ENCODE data around the gene PRIM2.
"Not testable (repeated sequence)": the region's sequence is repeated elsewhere in the genome, so short reads cannot be mapped to it uniquely, and the experiment has no call there.

The PRIM2 gene

GRCh38 chr6:57469072-57469471, 151.6 kb downstream of the PRIM2 start:
- Histone ChIP-seq H3K9me3 (ENCODE audit: low read length) (no peaks in the 10 kb centered on the region), H3K9me2 (ENCODE audit: low read depth, low read length) (no peaks in the 10 kb centered on the region), H3K4me3 (ENCODE audit: low read depth, low read length, poor library complexity, severe bottlenecking) (no peak overlapping the region), H3K79me2 (ENCODE audit: insufficient read depth, low read length) (no peaks in the 10 kb centered on the region), H3K4me1 (ENCODE audit: insufficient read depth, low read length, severe bottlenecking) (no peaks in the 10 kb centered on the region), H3K4me2 (ENCODE audit: low read length) (no peak overlapping the region), H3K36me3 (ENCODE audit: insufficient read depth, low read length) (no peaks in the 10 kb centered on the region), H2AFZ (ENCODE audit: low read length) (no peak overlapping the region), H4K20me1 (ENCODE audit: insufficient read depth, low read length) (no peaks in the 10 kb centered on the region), H3K9ac (ENCODE audit: low read length) (no peak overlapping the region), H3K27ac (ENCODE audit: low read depth, low read length, poor library complexity, severe bottlenecking) (no peak overlapping the region), H3K27me3 (ENCODE audit: insufficient read depth, low read length) (no peaks in the 10 kb centered on the region), H3F3A (ENCODE audit: insufficient read depth, low read length) (no peaks in the 10 kb centered on the region)
- no peak for TF ChIP-seq CTCF (IDR thresholded peaks at IDR 0.05; ENCODE audit: low read length)
- no peak for TF ChIP-seq EZH2 (IDR thresholded peaks at IDR 0.05; ENCODE audit: borderline replicate concordance, low read length)

GRCh38 chr6:57470148-57470547, 152.7 kb downstream of the PRIM2 start:
- H3K79me2 ChIP-seq (ENCODE audit: insufficient read depth, low read length); H2AFZ ChIP-seq (ENCODE audit: low read length); H3K4me2 ChIP-seq (ENCODE audit: low read length); H3K9me3 ChIP-seq (ENCODE audit: low read length); H3K36me3 ChIP-seq (ENCODE audit: insufficient read depth, low read length); H3K27ac ChIP-seq (ENCODE audit: low read depth, low read length, poor library complexity, severe bottlenecking); H3F3A ChIP-seq (ENCODE audit: insufficient read depth, low read length); H3K9me2 ChIP-seq (ENCODE audit: low read depth, low read length); H3K9ac ChIP-seq (ENCODE audit: low read length); H3K4me3 ChIP-seq (ENCODE audit: low read depth, low read length, poor library complexity, severe bottlenecking); H4K20me1 ChIP-seq (ENCODE audit: insufficient read depth, low read length); H3K4me1 ChIP-seq (ENCODE audit: insufficient read depth, low read length, severe bottlenecking); H3K27me3 ChIP-seq (ENCODE audit: insufficient read depth, low read length): not testable (repeated sequence)

- not testable (repeated sequence) for H3K9me2 ChIP-seq (ENCODE audit: low read depth, low read length); H3F3A ChIP-seq (ENCODE audit: insufficient read depth, low read length); H3K27ac ChIP-seq (ENCODE audit: low read depth, low read length, poor library complexity, severe bottlenecking); H3K27me3 ChIP-seq (ENCODE audit: insufficient read depth, low read length); H2AFZ ChIP-seq (ENCODE audit: low read length); H4K20me1 ChIP-seq (ENCODE audit: insufficient read depth, low read length); H3K9ac ChIP-seq (ENCODE audit: low read length); H3K4me2 ChIP-seq (ENCODE audit: low read length); H3K36me3 ChIP-seq (ENCODE audit: insufficient read depth, low read length); H3K4me3 ChIP-seq (ENCODE audit: low read depth, low read length, poor library complexity, severe bottlenecking); H3K9me3 ChIP-seq (ENCODE audit: low read length); H3K4me1 ChIP-seq (ENCODE audit: insufficient read depth, low read length, severe bottlenecking); H3K79me2 ChIP-seq (ENCODE audit: insufficient read depth, low read length)
Observed at GRCh38 chr6:57471314-57471864, 154.0 kb downstream of the PRIM2 start.

GRCh38 chr6:57472861-57473362, 155.5 kb downstream of the PRIM2 start:
- H3K9ac ChIP-seq (ENCODE audit: low read length); H3K27me3 ChIP-seq (ENCODE audit: insufficient read depth, low read length); H3K4me1 ChIP-seq (ENCODE audit: insufficient read depth, low read length, severe bottlenecking); H3K4me3 ChIP-seq (ENCODE audit: low read depth, low read length, poor library complexity, severe bottlenecking); H3K27ac ChIP-seq (ENCODE audit: low read depth, low read length, poor library complexity, severe bottlenecking); H3K9me2 ChIP-seq (ENCODE audit: low read depth, low read length); H3K36me3 ChIP-seq (ENCODE audit: insufficient read depth, low read length); H3K4me2 ChIP-seq (ENCODE audit: low read length); H2AFZ ChIP-seq (ENCODE audit: low read length); H4K20me1 ChIP-seq (ENCODE audit: insufficient read depth, low read length); H3K9me3 ChIP-seq (ENCODE audit: low read length); H3K79me2 ChIP-seq (ENCODE audit: insufficient read depth, low read length); H3F3A ChIP-seq (ENCODE audit: insufficient read depth, low read length): not testable (repeated sequence)

- not testable (repeated sequence) for H2AFZ ChIP-seq (ENCODE audit: low read length); H3K9ac ChIP-seq (ENCODE audit: low read length); H3K4me2 ChIP-seq (ENCODE audit: low read length); H3K79me2 ChIP-seq (ENCODE audit: insufficient read depth, low read length); H3K27ac ChIP-seq (ENCODE audit: low read depth, low read length, poor library complexity, severe bottlenecking); H3K9me3 ChIP-seq (ENCODE audit: low read length); H3K9me2 ChIP-seq (ENCODE audit: low read depth, low read length); H3K36me3 ChIP-seq (ENCODE audit: insufficient read depth, low read length); H3K4me1 ChIP-seq (ENCODE audit: insufficient read depth, low read length, severe bottlenecking); H3K27me3 ChIP-seq (ENCODE audit: insufficient read depth, low read length); H3F3A ChIP-seq (ENCODE audit: insufficient read depth, low read length); H3K4me3 ChIP-seq (ENCODE audit: low read depth, low read length, poor library complexity, severe bottlenecking); H4K20me1 ChIP-seq (ENCODE audit: insufficient read depth, low read length)
Observed at GRCh38 chr6:57474862-57475475, 157.5 kb downstream of the PRIM2 start.

GRCh38 chr6:57475656-57476055, 158.2 kb downstream of the PRIM2 start:
- not testable (repeated sequence) for H3K27me3 ChIP-seq (ENCODE audit: insufficient read depth, low read length); H3K36me3 ChIP-seq (ENCODE audit: insufficient read depth, low read length); H3K27ac ChIP-seq (ENCODE audit: low read depth, low read length, poor library complexity, severe bottlenecking); H3K4me3 ChIP-seq (ENCODE audit: low read depth, low read length, poor library complexity, severe bottlenecking); H4K20me1 ChIP-seq (ENCODE audit: insufficient read depth, low read length); H3K79me2 ChIP-seq (ENCODE audit: insufficient read depth, low read length); H3F3A ChIP-seq (ENCODE audit: insufficient read depth, low read length); H3K4me1 ChIP-seq (ENCODE audit: insufficient read depth, low read length, severe bottlenecking); H2AFZ ChIP-seq (ENCODE audit: low read length); H3K9ac ChIP-seq (ENCODE audit: low read length); H3K4me2 ChIP-seq (ENCODE audit: low read length); H3K9me2 ChIP-seq (ENCODE audit: low read depth, low read length); H3K9me3 ChIP-seq (ENCODE audit: low read length)

- not testable (repeated sequence) for H3K9me2 ChIP-seq (ENCODE audit: low read depth, low read length); H3F3A ChIP-seq (ENCODE audit: insufficient read depth, low read length); H3K9me3 ChIP-seq (ENCODE audit: low read length); H3K79me2 ChIP-seq (ENCODE audit: insufficient read depth, low read length); H3K27ac ChIP-seq (ENCODE audit: low read depth, low read length, poor library complexity, severe bottlenecking); H3K4me1 ChIP-seq (ENCODE audit: insufficient read depth, low read length, severe bottlenecking); H3K4me2 ChIP-seq (ENCODE audit: low read length); H3K27me3 ChIP-seq (ENCODE audit: insufficient read depth, low read length); H3K36me3 ChIP-seq (ENCODE audit: insufficient read depth, low read length); H4K20me1 ChIP-seq (ENCODE audit: insufficient read depth, low read length); H2AFZ ChIP-seq (ENCODE audit: low read length); H3K9ac ChIP-seq (ENCODE audit: low read length); H3K4me3 ChIP-seq (ENCODE audit: low read depth, low read length, poor library complexity, severe bottlenecking)
Observed at GRCh38 chr6:57480194-57480593, 162.8 kb downstream of the PRIM2 start.
